Fibroblast of villous mesenchyme (primary cell): ENCODE measurements around the gene ZNF121. TPM values are rescaled to one million over a fixed set of nuclear protein-coding genes. Genes with fewer than 3 reads are reported as not detected.

Source experiments
- DNase-seq: peaks from one replicate; pipeline ENCODE4 v3.0.0-alpha.2; 2010; ENCODE audit warnings: low read depth
- H3K4me3 ChIP-seq: 2 replicates; pipeline ENCODE4 v1.5.1; 2011; ENCODE audit warnings: low read depth, mild to moderate bottlenecking, low read length
- CTCF ChIP-seq: IDR thresholded peaks from 2 replicates; pipeline ENCODE4 v1.5.1; 2012; ENCODE audit warnings: low read depth, mild to moderate bottlenecking, low read length; ENCODE audit not compliant: insufficient read depth
- total RNA-seq: library from RNA; depleted of rRNA; stranded (reverse); fragments of >200 nt; gene quantifications from 2 replicates; pipeline ENCODE4 v1.2.3, GENCODE V29; 2012

Gene ZNF121
- 24.2 and 45.3 TPM in 2 replicates for total RNA-seq

- no peak for TF ChIP-seq CTCF
- DNase-seq = peak; percentile 78
- H3K4me3 ChIP-seq = peak within 1 kb of the TSS; percentile 86
These were observed at the start of gene ZNF121 for GRCh38 chr19:9584073-9584833. Gene ZNF121 (minus strand): TSS chr19:9584504. CDS start chr19:9568097, 16,407 bp downstream.

GRCh38 chr19:9627856-9628255 is 43.6 kb upstream of the ZNF121 start:
- TF ChIP-seq CTCF = no peak
- DNase-seq = no peak
- no peak overlapping the region for H3K4me3 ChIP-seq

GRCh38 chr19:9622531-9622930 is 38.2 kb upstream of the ZNF121 start:
- no peak overlapping the region for H3K4me3 ChIP-seq
- TF ChIP-seq CTCF = no peak
- DNase-seq = no peak

- peak within 1 kb of the TSS; percentile 91 for H3K4me3 ChIP-seq
- no peak for TF ChIP-seq CTCF
- peak; percentile 92 for DNase-seq
These were observed 37.1 kb upstream of the ZNF121 start, which contains the start of gene ZNF561 for GRCh38 chr19:9621156-9622037. Gene ZNF561 (minus strand): TSS chr19:9621232. CDS start chr19:9619456, 1,776 bp downstream.

GRCh38 chr19:9620842-9621155 is 36.5 kb upstream of the ZNF121 start:
- TF ChIP-seq CTCF = no peak
- no peak for DNase-seq
- peak overlapping the region; percentile 91 for H3K4me3 ChIP-seq

- no peak overlapping the region for H3K4me3 ChIP-seq
- TF ChIP-seq CTCF = no peak
- DNase-seq = no peak
These were observed 31.5 kb upstream of the ZNF121 start for GRCh38 chr19:9615844-9616243.
